Measurements from ENCODE around the gene CPED1. TPM values are rescaled to one million over a fixed set of nuclear protein-coding genes. Genes with fewer than 3 reads are reported as not detected.
"Not testable (repeated sequence)": the region's sequence is repeated elsewhere in the genome, so short reads cannot be mapped to it uniquely, and the experiment has no call there.

The CPED1 gene
- total RNA-seq, 2 experiments from 2014 or later: not detected

- H3K9me3 Mint-ChIP-seq: peaks cover 21% of the 10 kb centered on the region
Observed at GRCh38 chr7:121286742-121287734, 298.5 kb downstream of the CPED1 start.

DNA sequence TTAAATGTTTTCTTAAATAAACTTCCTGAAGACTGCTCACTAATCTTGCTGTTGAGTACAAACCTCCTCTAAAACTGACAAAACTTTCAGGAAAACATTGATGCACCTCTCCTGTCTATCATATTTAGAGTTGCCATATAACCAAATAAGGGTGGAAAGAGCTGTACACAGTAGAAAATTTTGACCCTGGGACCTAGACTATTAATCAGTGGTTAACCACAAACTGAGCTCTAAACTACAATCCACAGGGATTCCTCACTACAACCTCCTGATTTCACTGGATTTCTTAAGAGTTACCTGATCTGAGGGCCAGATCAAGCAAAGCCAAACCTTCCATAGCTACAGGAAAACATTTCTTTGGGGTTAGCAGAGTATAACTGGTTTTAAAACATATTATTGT is 300.4 kb downstream of the CPED1 start:
- no peak overlapping the region for H3K4me3 Mint-ChIP-seq
- H3K4me1 Mint-ChIP-seq (ENCODE audit: low read depth): peaks cover 11% of the 10 kb centered on the region
- no peak overlapping the region for H3K27ac Mint-ChIP-seq
- H3K36me3 Mint-ChIP-seq (ENCODE audit: low read depth): peaks cover 1% of the 10 kb centered on the region
- H3K9me3 Mint-ChIP-seq: peaks cover 20% of the 10 kb centered on the region
- DNase-seq: no peak
- CTCF ChIA-PET: no interaction called here
- H3K27me3 Mint-ChIP-seq (ENCODE audit: low read depth): peaks cover 26% of the 10 kb centered on the region
- intact Hi-C loops (cut with micrococcal nuclease): no loop called here

More at GRCh38 chr7:121286742-121287734, 298.5 kb downstream of the CPED1 start:
- H3K36me3 Mint-ChIP-seq (ENCODE audit: low read depth): peaks cover 1% of the 10 kb centered on the region
- intact Hi-C loops (cut with micrococcal nuclease): no loop called here
- peaks cover 11% of the 10 kb centered on the region for H3K4me1 Mint-ChIP-seq (ENCODE audit: low read depth)
- H3K4me3 Mint-ChIP-seq: no peak overlapping the region
- H3K27ac Mint-ChIP-seq: no peak overlapping the region
- DNase-seq: no peak
- CTCF ChIA-PET: interaction anchor here (0.6 kb wide), 1 partner anchor 257 kb away, joined by 3 read pairs; no protein-coding TSS in a partner anchor
- peaks cover 19% of the 10 kb centered on the region for H3K27me3 Mint-ChIP-seq (ENCODE audit: low read depth)

- DNase-seq; H3K36me3 Mint-ChIP-seq (ENCODE audit: low read depth); intact Hi-C loops (cut with micrococcal nuclease); CTCF ChIA-PET; H3K4me3 Mint-ChIP-seq; H3K27ac Mint-ChIP-seq: not testable (repeated sequence)
- peaks cover 19% of the 10 kb centered on the region for H3K27me3 Mint-ChIP-seq (ENCODE audit: low read depth)
- peaks cover 11% of the 10 kb centered on the region for H3K4me1 Mint-ChIP-seq (ENCODE audit: low read depth)
- H3K9me3 Mint-ChIP-seq: peaks cover 14% of the 10 kb centered on the region
Observed at GRCh38 chr7:121289930-121290329, 301.4 kb downstream of the CPED1 start.

GRCh38 chr7:121294448-121294992 is 306.0 kb downstream of the CPED1 start:
- Mint-ChIP-seq H3K27ac (no peak overlapping the region), H3K4me1 (ENCODE audit: low read depth) (no peaks in the 10 kb centered on the region), H3K36me3 (ENCODE audit: low read depth) (no peaks in the 10 kb centered on the region), H3K9me3 (no peaks in the 10 kb centered on the region), H3K4me3 (no peak overlapping the region), H3K27me3 (ENCODE audit: low read depth) (peaks cover 24% of the 10 kb centered on the region)
- no peak for DNase-seq
- intact Hi-C loops (cut with micrococcal nuclease): no loop called here
- CTCF ChIA-PET: no interaction called here

GRCh38 chr7:121297843-121298242 is 309.3 kb downstream of the CPED1 start:
- H3K36me3 Mint-ChIP-seq (ENCODE audit: low read depth): no peaks in the 10 kb centered on the region
- intact Hi-C loops (cut with micrococcal nuclease): no loop called here
- no peak for DNase-seq
- no peaks in the 10 kb centered on the region for H3K9me3 Mint-ChIP-seq
- H3K4me1 Mint-ChIP-seq (ENCODE audit: low read depth): no peaks in the 10 kb centered on the region
- no peak overlapping the region for H3K4me3 Mint-ChIP-seq
- no peak overlapping the region for H3K27ac Mint-ChIP-seq
- CTCF ChIA-PET: no interaction called here
- peaks cover 20% of the 10 kb centered on the region for H3K27me3 Mint-ChIP-seq (ENCODE audit: low read depth)

DNA sequence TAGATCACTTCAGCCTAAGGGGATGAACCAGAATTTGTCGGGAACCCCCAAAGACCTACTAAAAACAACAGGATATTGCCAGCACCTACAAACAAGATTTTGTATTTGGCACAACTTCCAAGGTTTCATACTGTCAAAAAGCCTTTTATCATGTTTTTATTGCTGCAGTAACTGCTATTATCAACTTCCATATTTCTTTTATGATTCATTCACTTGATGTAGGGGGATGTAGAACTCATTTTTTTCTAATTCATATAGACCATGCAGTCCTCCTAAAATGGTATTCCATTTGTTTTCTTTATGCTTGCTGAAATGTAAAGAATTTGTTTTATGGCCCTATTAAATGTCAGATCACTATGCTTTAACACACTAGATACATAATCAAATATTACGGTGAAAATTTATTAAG is 310.3 kb downstream of the CPED1 start:
- CTCF ChIA-PET: interaction anchor here (0.6 kb wide), 1 partner anchor 24 kb away, joined by 3 read pairs; no protein-coding TSS in a partner anchor
- intact Hi-C loops (cut with micrococcal nuclease): no loop called here
- DNase-seq: no peak
- H3K27ac Mint-ChIP-seq: no peak overlapping the region
- no peaks in the 10 kb centered on the region for H3K9me3 Mint-ChIP-seq
- H3K36me3 Mint-ChIP-seq (ENCODE audit: low read depth): no peaks in the 10 kb centered on the region
- H3K27me3 Mint-ChIP-seq (ENCODE audit: low read depth): peaks cover 13% of the 10 kb centered on the region
- no peaks in the 10 kb centered on the region for H3K4me1 Mint-ChIP-seq (ENCODE audit: low read depth)
- no peak overlapping the region for H3K4me3 Mint-ChIP-seq

GRCh38 chr7:121300685-121301420 is 312.3 kb downstream of the CPED1 start:
- H3K4me3 Mint-ChIP-seq: no peak overlapping the region
- H3K36me3 Mint-ChIP-seq (ENCODE audit: low read depth): no peaks in the 10 kb centered on the region
- no peak overlapping the region for H3K27ac Mint-ChIP-seq
- H3K27me3 Mint-ChIP-seq (ENCODE audit: low read depth): peaks cover 14% of the 10 kb centered on the region
- no peaks in the 10 kb centered on the region for H3K9me3 Mint-ChIP-seq
- CTCF ChIA-PET: no interaction called here
- intact Hi-C loops (cut with micrococcal nuclease): no loop called here
- no peaks in the 10 kb centered on the region for H3K4me1 Mint-ChIP-seq (ENCODE audit: low read depth)
- DNase-seq: no peak

DNA sequence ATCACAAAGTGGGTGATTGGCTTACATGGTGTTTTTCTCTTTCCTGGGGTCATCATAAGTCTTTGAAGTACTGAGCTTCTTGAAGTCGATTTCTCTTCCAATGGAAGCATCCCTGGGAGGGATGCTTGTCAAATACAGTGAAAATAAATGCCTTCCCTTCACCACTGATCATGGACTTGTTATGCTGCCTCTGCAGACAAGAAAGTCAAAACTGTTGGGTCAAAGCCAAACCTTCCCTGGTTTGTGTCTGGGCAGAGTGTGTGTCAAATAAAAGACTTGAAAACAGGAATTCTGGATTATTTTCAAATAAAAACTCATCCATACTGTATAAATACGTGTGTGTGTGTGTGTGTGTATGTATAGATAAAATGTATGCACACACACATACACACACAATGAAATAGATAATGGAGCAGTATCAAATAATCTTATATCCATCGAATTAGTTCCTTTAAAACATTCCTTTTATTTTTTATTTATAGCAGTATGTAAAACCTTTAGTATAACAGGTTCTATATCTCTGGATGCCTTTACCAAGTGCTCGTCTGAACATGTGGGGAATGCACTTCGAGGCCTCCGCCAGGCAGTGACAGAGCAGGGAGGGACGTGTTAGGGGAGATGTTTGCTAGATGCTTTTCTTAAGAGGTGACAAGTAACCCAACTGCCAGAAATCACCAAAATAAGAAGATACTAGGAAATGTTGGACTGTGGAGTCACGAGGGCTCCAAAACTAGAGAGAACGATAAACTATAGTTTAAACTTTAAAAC is 313.1 kb downstream of the CPED1 start:
- H3K27ac Mint-ChIP-seq: no peak overlapping the region
- intact Hi-C loops (cut with micrococcal nuclease): no loop called here
- DNase-seq: no peak
- H3K36me3 Mint-ChIP-seq (ENCODE audit: low read depth): no peaks in the 10 kb centered on the region
- no peaks in the 10 kb centered on the region for H3K9me3 Mint-ChIP-seq
- peaks cover 4% of the 10 kb centered on the region for H3K4me1 Mint-ChIP-seq (ENCODE audit: low read depth)
- H3K27me3 Mint-ChIP-seq (ENCODE audit: low read depth): peaks cover 14% of the 10 kb centered on the region
- H3K4me3 Mint-ChIP-seq: no peak overlapping the region
- CTCF ChIA-PET: no interaction called here

GRCh38 chr7:121302214-121302745 is 313.8 kb downstream of the CPED1 start:
- Mint-ChIP-seq H3K27me3 (ENCODE audit: low read depth) (peaks cover 17% of the 10 kb centered on the region), H3K36me3 (ENCODE audit: low read depth) (no peaks in the 10 kb centered on the region), H3K4me1 (ENCODE audit: low read depth) (peaks cover 9% of the 10 kb centered on the region), H3K4me3 (no peak overlapping the region), H3K9me3 (no peaks in the 10 kb centered on the region), H3K27ac (no peak overlapping the region)
- intact Hi-C loops (cut with micrococcal nuclease): no loop called here
- CTCF ChIA-PET: interaction anchor here (0.5 kb wide), 1 partner anchor 1241 kb away, joined by 3 read pairs; no protein-coding TSS in a partner anchor
- no peak for DNase-seq

GRCh38 chr7:121303422-121304101 is 315.1 kb downstream of the CPED1 start:
- H3K4me3 Mint-ChIP-seq: no peak overlapping the region
- CTCF ChIA-PET: no interaction called here
- H3K36me3 Mint-ChIP-seq (ENCODE audit: low read depth): no peaks in the 10 kb centered on the region
- H3K9me3 Mint-ChIP-seq: no peaks in the 10 kb centered on the region
- H3K27me3 Mint-ChIP-seq (ENCODE audit: low read depth): peaks cover 15% of the 10 kb centered on the region
- H3K4me1 Mint-ChIP-seq (ENCODE audit: low read depth): peaks cover 9% of the 10 kb centered on the region
- DNase-seq: no peak
- intact Hi-C loops (cut with micrococcal nuclease): no loop called here
- no peak overlapping the region for H3K27ac Mint-ChIP-seq

DNA sequence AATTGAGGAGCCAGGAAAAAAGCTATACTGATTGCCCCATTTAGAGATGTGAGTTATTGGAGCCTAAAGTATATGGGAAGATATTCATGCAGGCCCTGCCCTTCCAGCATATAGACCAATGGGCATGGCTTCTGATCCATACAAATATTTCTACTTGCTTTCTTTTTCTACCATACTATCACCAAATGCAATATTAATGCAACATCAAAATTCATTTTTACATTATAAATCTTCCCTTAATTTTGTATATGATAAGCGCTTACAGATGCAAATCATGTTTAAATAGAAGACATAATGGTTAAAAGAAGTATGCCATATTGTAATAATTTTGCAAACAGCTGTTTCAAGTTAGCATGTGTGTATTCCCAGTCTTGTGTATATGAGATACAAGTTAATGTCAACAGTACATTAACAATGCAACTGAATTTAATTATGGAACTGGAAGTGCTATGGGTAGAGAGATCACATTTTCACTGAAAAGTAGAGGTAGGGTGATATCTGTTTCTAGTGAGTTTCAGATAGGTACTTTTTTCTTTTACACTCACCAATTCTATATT is 315.7 kb downstream of the CPED1 start:
- CTCF ChIA-PET: no interaction called here

More for the DNA sequence above, 315.7 kb downstream of the CPED1 start:
- no peak for DNase-seq
- Mint-ChIP-seq H3K36me3 (ENCODE audit: low read depth) (no peaks in the 10 kb centered on the region), H3K27ac (no peak overlapping the region), H3K27me3 (ENCODE audit: low read depth) (peaks cover 18% of the 10 kb centered on the region), H3K4me3 (no peak overlapping the region), H3K4me1 (ENCODE audit: low read depth) (peaks cover 9% of the 10 kb centered on the region), H3K9me3 (no peaks in the 10 kb centered on the region)
- intact Hi-C loops (cut with micrococcal nuclease): no loop called here

Data from activated naive CD4-positive, alpha-beta T cell treated with anti-CD3 and anti-CD28 coated beads for 36 hours (primary cell).